ENCODE measurements around the gene PRR33. TPM values are rescaled to one million over a fixed set of nuclear protein-coding genes. Genes with fewer than 3 reads are reported as not detected.

The PRR33 gene
- total RNA-seq, 1 experiment from 2014 or later, result under 0.01 TPM

- no peak for DNase-seq (ENCODE audit: low read depth)
Measured at GRCh38 chr11:1851468-1852180, 40.1 kb downstream of the PRR33 start.

- DNase-seq (ENCODE audit: low read depth), result no peak
Measured at GRCh38 chr11:1848640-1849430, 42.9 kb downstream of the PRR33 start.

GRCh38 chr11:1847926-1848639, 43.6 kb downstream of the PRR33 start:
- DNase-seq (ENCODE audit: low read depth), result no peak

- DNase-seq (ENCODE audit: low read depth), result no peak
Measured at GRCh38 chr11:1847006-1847735, 44.5 kb downstream of the PRR33 start.

- DNase-seq (ENCODE audit: low read depth), result no peak
Measured at GRCh38 chr11:1846453-1846932, 45.2 kb downstream of the PRR33 start.

GRCh38 chr11:1845561-1846452, 45.9 kb downstream of the PRR33 start:
- DNase-seq (ENCODE audit: low read depth), result no peak

- DNase-seq (ENCODE audit: low read depth), result no peak
Measured at GRCh38 chr11:1845095-1845429, 46.6 kb downstream of the PRR33 start.

- no peak for DNase-seq (ENCODE audit: low read depth)
Measured at GRCh38 chr11:1844221-1845094, 47.2 kb downstream of the PRR33 start.

- DNase-seq (ENCODE audit: low read depth), result no peak
Measured at GRCh38 chr11:1843796-1844195, 47.9 kb downstream of the PRR33 start.

- no peak for DNase-seq (ENCODE audit: low read depth)
Measured at GRCh38 chr11:1843098-1843473, 48.6 kb downstream of the PRR33 start.

- DNase-seq (ENCODE audit: low read depth), result no peak
Measured at GRCh38 chr11:1842149-1843097, 49.3 kb downstream of the PRR33 start.

GRCh38 chr11:1841511-1842148, 50.1 kb downstream of the PRR33 start:
- no peak for DNase-seq (ENCODE audit: low read depth)

GRCh38 chr11:1840780-1841480, 50.8 kb downstream of the PRR33 start:
- no peak for DNase-seq (ENCODE audit: low read depth)

GRCh38 chr11:1839924-1840779, 51.5 kb downstream of the PRR33 start:
- DNase-seq (ENCODE audit: low read depth), result no peak

GRCh38 chr11:1839204-1839923, 52.3 kb downstream of the PRR33 start:
- DNase-seq (ENCODE audit: low read depth), result no peak
